Measurements from ENCODE around the gene TGFB1. TPM values are rescaled to one million over a fixed set of nuclear protein-coding genes. Genes with fewer than 3 reads are reported as not detected.

The TGFB1 gene
- total RNA-seq, 2 experiments from 2014 or later, result 406 to 416 TPM

- Mint-ChIP-seq H3K36me3 (ENCODE audit: low read depth) (peaks cover 94% of the 10 kb centered on the region), H3K9me3 (no peaks in the 10 kb centered on the region), H3K27me3 (no peaks in the 10 kb centered on the region), H3K4me3 (peak overlapping the region; percentile 84), H3K4me1 (ENCODE audit: low read depth) (peaks cover 99% of the 10 kb centered on the region), H3K27ac (peak overlapping the region; percentile 97)
- ChIA-PET POLR2A (interaction anchor here (1.0 to 12.9 kb wide), 3 partner anchors 24 to 48 kb away, joined by 4 to 314 read pairs (median 11); partner anchors contain the start of gene HNRNPUL1), CTCF (interaction anchor here (0.7 to 1.1 kb wide), 3 partner anchors 15 to 94 kb away, joined by 3 read pairs; no protein-coding TSS in a partner anchor)
- Histone ChIP-seq H3K36me3 (ENCODE audit: insufficient read depth, low read length) (peaks cover 74% of the 10 kb centered on the region), H3K27me3 (ENCODE audit: control insufficient read depth in 1 of 2, insufficient read depth in 2 of 2, low read length in 2 of 2) (no peaks in the 10 kb centered on the region), H3K4me3 (ENCODE audit: low read length) (peak overlapping the region; percentile 44), H3K27ac (ENCODE audit: low read depth in 1 of 2, low read length in 2 of 2) (peak overlapping the region; percentile 73 to 97), H3K4me1 (ENCODE audit: insufficient read depth, low read length) (peaks cover 99% of the 10 kb centered on the region), H3K9me3 (ENCODE audit: control insufficient read depth in 1 of 2, insufficient read depth in 1 of 2, low read length in 2 of 2) (no peaks in the 10 kb centered on the region)
- intact Hi-C loops (cut with DNase I, micrococcal nuclease), result loop anchor here in 1 of 2 experiments (10.0 kb wide), 1 partner anchor 329 kb away; no protein-coding TSS in a partner anchor
- TF ChIP-seq, protein P1, sequence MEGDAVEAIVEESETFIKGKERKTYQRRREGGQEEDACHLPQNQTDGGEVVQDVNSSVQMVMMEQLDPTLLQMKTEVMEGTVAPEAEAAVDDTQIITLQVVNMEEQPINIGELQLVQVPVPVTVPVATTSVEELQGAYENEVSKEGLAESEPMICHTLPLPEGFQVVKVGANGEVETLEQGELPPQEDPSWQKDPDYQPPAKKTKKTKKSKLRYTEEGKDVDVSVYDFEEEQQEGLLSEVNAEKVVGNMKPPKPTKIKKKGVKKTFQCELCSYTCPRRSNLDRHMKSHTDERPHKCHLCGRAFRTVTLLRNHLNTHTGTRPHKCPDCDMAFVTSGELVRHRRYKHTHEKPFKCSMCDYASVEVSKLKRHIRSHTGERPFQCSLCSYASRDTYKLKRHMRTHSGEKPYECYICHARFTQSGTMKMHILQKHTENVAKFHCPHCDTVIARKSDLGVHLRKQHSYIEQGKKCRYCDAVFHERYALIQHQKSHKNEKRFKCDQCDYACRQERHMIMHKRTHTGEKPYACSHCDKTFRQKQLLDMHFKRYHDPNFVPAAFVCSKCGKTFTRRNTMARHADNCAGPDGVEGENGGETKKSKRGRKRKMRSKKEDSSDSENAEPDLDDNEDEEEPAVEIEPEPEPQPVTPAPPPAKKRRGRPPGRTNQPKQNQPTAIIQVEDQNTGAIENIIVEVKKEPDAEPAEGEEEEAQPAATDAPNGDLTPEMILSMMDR (IDR thresholded peaks at IDR 0.05), result no peak
- ATAC-seq (ENCODE audit: poor library complexity) (no peak), DNase-seq (peak in 6 of 14 experiments; percentile 25 to 75 (median 50))
Observed at GRCh38 chr19:41303954-41304353, 49.8 kb downstream of the TGFB1 start.

DNA sequence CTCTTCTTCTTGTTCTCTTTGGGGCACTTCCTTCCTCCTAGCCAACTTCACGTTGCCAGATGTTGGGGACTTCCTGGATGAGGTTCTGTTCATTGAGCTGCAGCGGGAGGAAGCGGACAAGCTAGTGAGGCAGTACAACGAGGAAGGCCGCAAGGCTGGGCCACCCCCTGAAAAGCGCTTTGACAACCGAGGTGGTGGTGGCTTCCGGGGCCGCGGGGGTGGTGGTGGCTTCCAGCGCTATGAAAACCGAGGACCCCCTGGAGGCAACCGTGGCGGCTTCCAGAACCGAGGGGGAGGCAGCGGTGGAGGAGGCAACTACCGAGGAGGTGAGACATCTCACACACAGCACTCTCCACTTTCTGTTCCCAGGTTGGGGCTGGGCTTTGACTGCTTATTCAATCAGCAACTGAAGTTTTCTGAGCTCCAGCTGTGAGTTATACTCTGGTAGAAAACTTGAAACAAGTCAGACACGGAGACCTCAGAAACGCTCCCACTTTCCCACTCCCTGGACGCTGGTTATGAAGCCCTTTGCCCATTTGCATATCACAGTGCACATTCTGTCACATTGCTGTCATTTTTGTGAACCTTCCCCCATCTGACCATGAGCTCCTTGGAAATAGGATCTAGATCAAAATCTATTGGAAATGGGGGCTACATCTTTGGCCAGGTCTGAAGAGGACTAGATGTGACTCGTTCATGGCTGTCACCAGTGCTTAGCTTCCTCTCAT lies 50.9 kb downstream of the TGFB1 start:
- H3K27me3 ChIP-seq (ENCODE audit: control insufficient read depth in 1 of 2, insufficient read depth in 2 of 2, low read length in 2 of 2), result no peaks in the 10 kb centered on the region
- ATAC-seq (ENCODE audit: poor library complexity) (peak; percentile 33), DNase-seq (peak in 11 of 14 experiments; percentile 28 to 87 (median 59))
- intact Hi-C loops (cut with DNase I, micrococcal nuclease), result loop anchor here in 1 of 2 experiments (10.0 kb wide), 1 partner anchor 328 kb away; no protein-coding TSS in a partner anchor
- peaks cover 97% of the 10 kb centered on the region for H3K36me3 Mint-ChIP-seq (ENCODE audit: low read depth)
- H3K36me3 ChIP-seq (ENCODE audit: insufficient read depth, low read length), result peaks cover 83% of the 10 kb centered on the region
- peak overlapping the region; percentile 44 for H3K4me3 ChIP-seq (ENCODE audit: low read length)
- no peaks in the 10 kb centered on the region for H3K27me3 Mint-ChIP-seq
- peaks cover 99% of the 10 kb centered on the region for H3K4me1 ChIP-seq (ENCODE audit: insufficient read depth, low read length)
- no peaks in the 10 kb centered on the region for H3K9me3 Mint-ChIP-seq
- peak overlapping the region; percentile 84 for H3K4me3 Mint-ChIP-seq
- CTCF ChIA-PET, result interaction anchor here (0.7 to 1.6 kb wide), 5 partner anchors 14 to 98 kb away, joined by 3 to 7 read pairs (median 3); no protein-coding TSS in a partner anchor
- TF ChIP-seq, protein P1 (IDR thresholded peaks at IDR 0.05), result no peak
- H3K4me1 Mint-ChIP-seq (ENCODE audit: low read depth), result peaks cover 99% of the 10 kb centered on the region
- H3K27ac ChIP-seq (ENCODE audit: low read depth in 1 of 2, low read length in 2 of 2), result peak overlapping the region; percentile 54 to 57
- no peaks in the 10 kb centered on the region for H3K9me3 ChIP-seq (ENCODE audit: control insufficient read depth in 1 of 2, insufficient read depth in 1 of 2, low read length in 2 of 2)
- H3K27ac Mint-ChIP-seq, result peak overlapping the region; percentile 97
- POLR2A ChIA-PET, result interaction anchor here (0.6 to 12.9 kb wide), 12 partner anchors 10 to 1896 kb away, joined by 3 to 314 read pairs (median 3); partner anchors contain the start of genes B9D2, HNRNPUL1 and ZFP36

GRCh38 chr19:41300555-41300954 lies 53.2 kb downstream of the TGFB1 start:
- Mint-ChIP-seq H3K27ac (peak overlapping the region; percentile 97), H3K9me3 (no peaks in the 10 kb centered on the region), H3K4me3 (peak overlapping the region; percentile 72), H3K4me1 (ENCODE audit: low read depth) (peaks cover 99% of the 10 kb centered on the region), H3K36me3 (ENCODE audit: low read depth) (peaks cover 98% of the 10 kb centered on the region), H3K27me3 (no peaks in the 10 kb centered on the region)
- intact Hi-C loops (cut with DNase I, micrococcal nuclease), result loop anchor here (1.0 to 10.0 kb wide), 2 partner anchors 8 to 326 kb away; no protein-coding TSS in a partner anchor
- ATAC-seq (ENCODE audit: poor library complexity) (no peak), DNase-seq (peak in 1 of 14 experiments; percentile 15)
- H3K36me3 ChIP-seq (ENCODE audit: insufficient read depth, low read length), result peaks cover 92% of the 10 kb centered on the region
- H3K4me1 ChIP-seq (ENCODE audit: insufficient read depth, low read length), result peaks cover 99% of the 10 kb centered on the region
- no peak overlapping the region for H3K4me3 ChIP-seq (ENCODE audit: low read length)
- no peaks in the 10 kb centered on the region for H3K9me3 ChIP-seq (ENCODE audit: control insufficient read depth in 1 of 2, insufficient read depth in 1 of 2, low read length in 2 of 2)
- H3K27ac ChIP-seq (ENCODE audit: low read depth in 1 of 2, low read length in 2 of 2), result peak overlapping the region; percentile 38 to 86
- TF ChIP-seq, protein P1 (IDR thresholded peaks at IDR 0.05), result no peak
- ChIA-PET CTCF (interaction anchor here (0.6 to 1.3 kb wide), 4 partner anchors 9 to 38 kb away, joined by 3 read pairs; no protein-coding TSS in a partner anchor), POLR2A (interaction anchor here (0.8 to 12.9 kb wide), 6 partner anchors 9 to 131 kb away, joined by 3 to 314 read pairs (median 4); partner anchors contain the start of gene HNRNPUL1)
- H3K27me3 ChIP-seq (ENCODE audit: control insufficient read depth in 1 of 2, insufficient read depth in 2 of 2, low read length in 2 of 2), result no peaks in the 10 kb centered on the region
